Measurements from ENCODE around the gene OR2A14. TPM values are rescaled to one million over a fixed set of nuclear protein-coding genes. Genes with fewer than 3 reads are reported as not detected.
"Not testable (repeated sequence)": the region's sequence is repeated elsewhere in the genome, so short reads cannot be mapped to it uniquely, and the experiment has no call there.

The OR2A14 gene
- polyA plus RNA-seq, 1 donor from 2014 or later: not detected

GRCh38 chr7:144171594-144172350 lies 48.8 kb downstream of the OR2A14 start:
- H3K36me3 ChIP-seq (ENCODE audit: insufficient read depth, low read length); H3K79me2 ChIP-seq (replicated peaks; ENCODE audit: insufficient read depth, low read length); H3K4me2 ChIP-seq (ENCODE audit: low read length); H3K27me3 ChIP-seq (ENCODE audit: insufficient read depth, low read depth, low read length); H3K9me3 ChIP-seq (ENCODE audit: low read length); H2AFZ ChIP-seq (ENCODE audit: low read depth, low read length); H3K27ac ChIP-seq (ENCODE audit: low read length); H4K20me1 ChIP-seq (ENCODE audit: insufficient read depth); H3K9me2 ChIP-seq (ENCODE audit: insufficient read depth, low read length); H3K9ac ChIP-seq (ENCODE audit: low read length); H3F3A ChIP-seq (ENCODE audit: insufficient read depth, low read length, poor library complexity, severe bottlenecking); H3K4me3 ChIP-seq (ENCODE audit: low read length): not testable (repeated sequence)

- Histone ChIP-seq H4K20me1 (ENCODE audit: insufficient read depth) (no peaks in the 10 kb centered on the region), H3K27me3 (ENCODE audit: insufficient read depth, low read depth, low read length) (no peaks in the 10 kb centered on the region), H3K9ac (ENCODE audit: low read length) (no peak overlapping the region), H3K79me2 (replicated peaks; ENCODE audit: insufficient read depth, low read length) (no peaks in the 10 kb centered on the region), H3K4me2 (ENCODE audit: low read length) (no peak overlapping the region), H3K4me3 (ENCODE audit: low read length) (no peak overlapping the region), H3K27ac (ENCODE audit: low read length) (peak overlapping the region; percentile 81), H3K9me3 (ENCODE audit: low read length) (no peaks in the 10 kb centered on the region), H2AFZ (ENCODE audit: low read depth, low read length) (no peak overlapping the region), H3F3A (ENCODE audit: insufficient read depth, low read length, poor library complexity, severe bottlenecking) (no peaks in the 10 kb centered on the region), H3K36me3 (ENCODE audit: insufficient read depth, low read length) (no peaks in the 10 kb centered on the region), H3K9me2 (ENCODE audit: insufficient read depth, low read length) (no peaks in the 10 kb centered on the region)
- peak; percentile 92 for TF ChIP-seq EP300 (conservative IDR thresholded peaks at IDR 0.05; ENCODE audit: poor library complexity, severe bottlenecking)
- TF ChIP-seq POLR2AphosphoS5 (IDR thresholded peaks at IDR 0.05): peak; percentile 38
- no peak for TF ChIP-seq SMC3 (conservative IDR thresholded peaks at IDR 0.05; ENCODE audit: poor library complexity)
These were observed 51.6 kb downstream of the OR2A14 start for GRCh38 chr7:144174613-144175012.

GRCh38 chr7:144178380-144179164 lies 55.6 kb downstream of the OR2A14 start:
- not testable (repeated sequence) for H3K27me3 ChIP-seq (ENCODE audit: insufficient read depth, low read depth, low read length); H3K79me2 ChIP-seq (replicated peaks; ENCODE audit: insufficient read depth, low read length); H3K9me2 ChIP-seq (ENCODE audit: insufficient read depth, low read length); H3K36me3 ChIP-seq (ENCODE audit: insufficient read depth, low read length); H3K4me2 ChIP-seq (ENCODE audit: low read length); H4K20me1 ChIP-seq (ENCODE audit: insufficient read depth); H3K4me3 ChIP-seq (ENCODE audit: low read length); H3F3A ChIP-seq (ENCODE audit: insufficient read depth, low read length, poor library complexity, severe bottlenecking); H3K9me3 ChIP-seq (ENCODE audit: low read length); H3K9ac ChIP-seq (ENCODE audit: low read length); H2AFZ ChIP-seq (ENCODE audit: low read depth, low read length); H3K27ac ChIP-seq (ENCODE audit: low read length)

GRCh38 chr7:144179165-144179479 lies 56.1 kb downstream of the OR2A14 start:
- H3K27ac ChIP-seq (ENCODE audit: low read length); H3K9me2 ChIP-seq (ENCODE audit: insufficient read depth, low read length); H3K9ac ChIP-seq (ENCODE audit: low read length); H3K4me2 ChIP-seq (ENCODE audit: low read length); H3K9me3 ChIP-seq (ENCODE audit: low read length); H3K27me3 ChIP-seq (ENCODE audit: insufficient read depth, low read depth, low read length); H3K36me3 ChIP-seq (ENCODE audit: insufficient read depth, low read length); H4K20me1 ChIP-seq (ENCODE audit: insufficient read depth); H3F3A ChIP-seq (ENCODE audit: insufficient read depth, low read length, poor library complexity, severe bottlenecking); H2AFZ ChIP-seq (ENCODE audit: low read depth, low read length); H3K79me2 ChIP-seq (replicated peaks; ENCODE audit: insufficient read depth, low read length); H3K4me3 ChIP-seq (ENCODE audit: low read length): not testable (repeated sequence)

Small RNA genes within 50 kb of the gene (small RNA-seq; reads per million reads assigned to genes)
- 0 reads per million in 3 experiments for gene OR2A41P

Other genes starting within 250 kb of the OR2A14 start
- gene TCAF1, start 221.0 kb upstream of the OR2A14 start, polyA plus RNA-seq: 172 and 182 TPM in 2 replicates
- gene OR2F2, start 187.9 kb upstream of the OR2A14 start, polyA plus RNA-seq: not detected in 2 replicates
- 0.36 TPM in 1 of 2 replicates, not detected in the other for gene OR2F1, start 168.3 kb upstream of the OR2A14 start, polyA plus RNA-seq
- not detected in 2 replicates for gene OR6B1, start 122.9 kb upstream of the OR2A14 start, polyA plus RNA-seq
- not detected in 2 replicates for gene OR2A5, start 74.2 kb upstream of the OR2A14 start, polyA plus RNA-seq
- not detected in 2 replicates for gene OR2A25, start 53.4 kb upstream of the OR2A14 start, polyA plus RNA-seq
- not detected in 2 replicates for gene OR2A12, start 36.9 kb upstream of the OR2A14 start, polyA plus RNA-seq
- not detected in 2 replicates for gene OR2A2, start 13.6 kb upstream of the OR2A14 start, polyA plus RNA-seq
- gene CTAGE4, start 60.3 kb downstream of the OR2A14 start, polyA plus RNA-seq: not detected in 2 replicates
- not detected in 2 replicates for gene ARHGEF35, start 72.7 kb downstream of the OR2A14 start, polyA plus RNA-seq
- gene OR2A42, start 116.4 kb downstream of the OR2A14 start, polyA plus RNA-seq: not detected in 2 replicates
- gene OR2A7, start 141.6 kb downstream of the OR2A14 start, polyA plus RNA-seq: not detected in 2 replicates
- not detected in 2 replicates for gene CTAGE8, start 146.1 kb downstream of the OR2A14 start, polyA plus RNA-seq
- gene OR2A1, start 189.2 kb downstream of the OR2A14 start, polyA plus RNA-seq: not detected in 2 replicates
- not detected in 2 replicates for gene ARHGEF5, start 232.2 kb downstream of the OR2A14 start, polyA plus RNA-seq